ENCODE results near the gene SH3BGR.
"Not testable (repeated sequence)": the region's sequence is repeated elsewhere in the genome, so short reads cannot be mapped to it uniquely, and the experiment has no call there.

Gene SH3BGR

DNA sequence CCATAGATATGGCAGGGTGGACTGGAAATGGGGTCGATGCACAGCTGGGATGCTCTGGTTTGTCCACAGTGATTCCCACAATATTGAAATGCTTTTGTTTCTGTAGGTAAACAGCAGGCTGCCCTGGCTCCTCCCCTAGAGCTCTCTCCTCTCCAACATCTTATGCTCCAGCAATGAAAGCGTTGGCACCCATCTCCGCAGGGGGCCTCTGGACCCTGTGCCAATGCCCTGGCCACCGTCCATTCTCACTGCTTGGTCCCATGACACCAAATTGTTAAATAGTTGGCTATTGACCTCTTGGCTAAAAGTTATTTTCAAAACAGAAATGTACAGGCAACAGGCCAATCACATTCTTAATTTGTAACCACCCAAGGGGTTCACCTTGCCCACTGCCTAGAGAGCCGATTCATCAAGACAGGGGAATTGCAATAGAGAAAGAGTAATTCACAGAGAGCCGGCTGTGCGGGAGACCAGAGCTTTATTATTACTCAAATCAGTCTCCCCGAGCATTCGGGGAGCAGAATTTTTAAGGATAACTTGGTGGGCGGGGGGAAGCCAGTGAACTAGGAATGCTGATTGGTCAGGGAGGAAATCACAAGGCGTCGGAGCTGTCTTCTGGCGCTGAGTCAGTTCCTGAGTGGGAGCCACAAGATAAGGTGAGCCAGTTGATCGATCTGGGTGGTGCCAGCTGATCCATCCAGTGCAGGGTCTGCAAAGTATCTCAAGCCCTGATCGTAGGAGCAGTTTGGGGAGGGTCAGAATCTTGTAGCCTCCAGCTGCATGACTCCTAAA is 84.1 kb downstream of the SH3BGR start:
- Histone ChIP-seq H3K36me3 (ENCODE audit: control insufficient read depth, insufficient read depth, low read length, severe bottlenecking) (no peaks in the 10 kb centered on the region), H3K9me3 (ENCODE audit: control insufficient read depth, low read length) (no peaks in the 10 kb centered on the region), H3K4me3 (ENCODE audit: low read length) (no peak overlapping the region), H3K4me1 (ENCODE audit: control insufficient read depth, insufficient read depth, low read length) (no peaks in the 10 kb centered on the region), H3K9ac (ENCODE audit: low read length) (no peak overlapping the region), H3K27me3 (replicated peaks; ENCODE audit: control insufficient read depth, insufficient read depth, low read length) (peaks cover 3% of the 10 kb centered on the region)
- DNase-seq (ENCODE audit: low read depth) = no peak

DNA sequence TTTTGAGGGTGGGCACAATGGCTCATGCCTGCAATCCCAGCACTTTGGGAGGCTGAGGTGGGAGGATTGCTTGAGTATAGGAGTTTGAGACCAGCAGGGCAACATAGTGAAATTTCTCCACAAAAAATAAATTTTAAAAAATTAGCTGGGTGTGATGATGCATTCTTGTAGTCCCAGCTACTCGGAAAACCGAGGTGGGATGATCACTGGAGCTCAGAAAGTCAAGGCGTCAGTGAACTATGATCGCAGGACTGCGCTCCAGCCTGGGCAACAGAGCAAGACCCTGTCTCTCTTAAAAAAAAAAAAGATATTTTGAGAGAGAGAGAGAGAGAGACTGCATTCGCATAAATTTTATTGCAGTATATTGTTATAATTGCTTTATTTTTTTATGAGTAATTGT is 85.1 kb downstream of the SH3BGR start:
- Histone ChIP-seq H3K4me1 (ENCODE audit: control insufficient read depth, insufficient read depth, low read length) (no peaks in the 10 kb centered on the region), H3K9ac (ENCODE audit: low read length) (no peak overlapping the region), H3K4me3 (ENCODE audit: low read length) (no peak overlapping the region), H3K27me3 (replicated peaks; ENCODE audit: control insufficient read depth, insufficient read depth, low read length) (peaks cover 3% of the 10 kb centered on the region), H3K9me3 (ENCODE audit: control insufficient read depth, low read length) (no peaks in the 10 kb centered on the region), H3K36me3 (ENCODE audit: control insufficient read depth, insufficient read depth, low read length, severe bottlenecking) (no peaks in the 10 kb centered on the region)
- no peak for DNase-seq (ENCODE audit: low read depth)

DNA sequence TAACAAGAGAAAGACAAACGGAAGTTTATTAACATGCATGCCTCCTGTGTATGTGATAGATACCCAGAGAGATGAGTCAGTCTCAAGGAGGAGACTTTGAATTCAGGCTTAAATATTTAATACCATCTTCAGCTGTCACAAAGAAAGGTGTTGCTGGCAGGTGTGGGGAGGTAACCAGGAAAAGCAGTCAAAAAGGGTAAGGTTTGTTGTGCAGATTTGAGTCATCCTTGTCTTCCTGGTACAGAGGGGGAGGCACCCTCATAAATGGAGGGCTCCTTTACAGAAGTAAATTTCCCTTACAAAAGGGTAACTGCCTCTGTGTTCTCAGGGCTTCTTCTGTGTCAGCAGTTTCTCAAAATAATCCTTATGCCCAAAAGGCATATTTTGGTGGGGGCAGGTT is 85.8 kb downstream of the SH3BGR start:
- Histone ChIP-seq H3K9me3 (ENCODE audit: control insufficient read depth, low read length) (no peaks in the 10 kb centered on the region), H3K4me1 (ENCODE audit: control insufficient read depth, insufficient read depth, low read length) (no peaks in the 10 kb centered on the region), H3K4me3 (ENCODE audit: low read length) (no peak overlapping the region), H3K36me3 (ENCODE audit: control insufficient read depth, insufficient read depth, low read length, severe bottlenecking) (no peaks in the 10 kb centered on the region), H3K9ac (ENCODE audit: low read length) (no peak overlapping the region), H3K27me3 (replicated peaks; ENCODE audit: control insufficient read depth, insufficient read depth, low read length) (peaks cover 3% of the 10 kb centered on the region)
- no peak for DNase-seq (ENCODE audit: low read depth)

DNA sequence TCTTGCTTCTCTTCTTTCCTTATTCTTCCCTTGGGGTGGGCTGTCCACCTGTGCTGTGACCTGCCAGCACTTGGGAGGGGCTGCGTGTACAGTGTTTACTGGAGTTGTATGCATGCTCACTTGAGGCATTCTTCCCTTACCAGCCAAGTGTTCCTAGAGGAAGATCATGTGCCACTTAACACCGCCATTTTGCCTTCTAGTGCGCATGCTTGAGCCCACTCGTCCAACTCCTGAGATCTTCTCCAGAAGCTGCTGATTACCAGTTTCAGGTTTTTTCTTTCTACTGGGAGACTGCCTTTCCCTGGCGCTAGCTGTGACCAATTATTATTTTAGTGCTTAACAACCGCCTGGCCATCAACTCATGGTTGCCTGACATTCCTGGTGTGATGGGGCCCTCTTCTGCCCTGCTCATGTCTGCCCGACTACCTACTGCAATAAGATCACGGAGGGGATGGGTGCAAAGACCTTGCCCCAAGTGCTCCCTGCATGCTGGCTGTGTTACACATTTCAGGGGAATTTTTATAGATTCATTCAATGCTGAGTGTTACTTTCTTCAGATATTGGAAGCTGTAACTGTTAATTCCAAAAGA is 86.8 kb downstream of the SH3BGR start:
- Histone ChIP-seq H3K9ac (ENCODE audit: low read length) (no peak overlapping the region), H3K4me1 (ENCODE audit: control insufficient read depth, insufficient read depth, low read length) (no peaks in the 10 kb centered on the region), H3K4me3 (ENCODE audit: low read length) (no peak overlapping the region), H3K27me3 (replicated peaks; ENCODE audit: control insufficient read depth, insufficient read depth, low read length) (peaks cover 3% of the 10 kb centered on the region), H3K9me3 (ENCODE audit: control insufficient read depth, low read length) (no peaks in the 10 kb centered on the region), H3K36me3 (ENCODE audit: control insufficient read depth, insufficient read depth, low read length, severe bottlenecking) (no peaks in the 10 kb centered on the region)
- no peak for DNase-seq (ENCODE audit: low read depth)

DNA sequence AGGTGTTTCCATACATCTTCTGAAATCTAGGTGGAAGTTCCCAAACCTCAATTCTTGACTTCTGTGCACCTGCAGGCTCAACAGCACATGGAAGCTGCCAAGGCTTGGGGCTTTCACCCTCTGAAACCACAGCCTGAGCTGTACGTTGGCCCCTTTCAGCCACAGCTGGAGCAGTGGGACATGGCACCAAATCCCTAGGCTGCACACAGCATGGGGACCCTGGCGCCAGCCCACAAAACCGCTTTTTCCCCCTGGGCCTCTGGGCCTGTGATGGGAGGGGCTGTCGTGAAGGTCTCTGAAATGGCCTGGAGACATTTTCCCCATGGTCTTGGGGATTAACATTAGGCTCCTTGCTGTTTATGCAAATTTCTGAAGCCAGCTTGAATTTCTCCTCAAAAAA is 88.6 kb downstream of the SH3BGR start:
- not testable (repeated sequence) for H3K4me1 ChIP-seq (ENCODE audit: control insufficient read depth, insufficient read depth, low read length); H3K9me3 ChIP-seq (ENCODE audit: control insufficient read depth, low read length); H3K4me3 ChIP-seq (ENCODE audit: low read length); H3K27me3 ChIP-seq (replicated peaks; ENCODE audit: control insufficient read depth, insufficient read depth, low read length); H3K9ac ChIP-seq (ENCODE audit: low read length); DNase-seq (ENCODE audit: low read depth); H3K36me3 ChIP-seq (ENCODE audit: control insufficient read depth, insufficient read depth, low read length, severe bottlenecking)

DNA sequence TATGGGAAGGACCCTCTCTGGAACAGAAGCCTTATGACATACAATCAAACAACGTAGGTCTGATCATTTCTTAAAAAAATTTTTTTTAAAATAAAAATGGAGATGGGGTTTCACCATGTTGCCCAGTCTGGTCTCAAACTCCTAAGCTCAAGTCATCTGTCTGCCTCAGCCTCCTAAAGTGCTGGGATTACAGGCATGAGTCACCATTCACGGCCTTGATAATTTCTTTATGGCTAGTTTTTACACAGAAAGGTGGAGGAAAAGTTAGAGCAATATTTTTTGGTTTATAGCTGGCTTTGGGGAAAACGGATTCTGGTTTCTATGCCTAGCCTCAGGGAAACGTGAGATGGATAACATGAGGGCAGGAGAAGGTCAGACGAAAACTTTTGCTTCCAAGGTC is 91.0 kb downstream of the SH3BGR start:
- no peak for DNase-seq (ENCODE audit: low read depth)
- H3K9ac ChIP-seq (ENCODE audit: low read length) = no peak overlapping the region
- H3K36me3 ChIP-seq (ENCODE audit: control insufficient read depth, insufficient read depth, low read length, severe bottlenecking) = no peaks in the 10 kb centered on the region
- peaks cover 3% of the 10 kb centered on the region for H3K9me3 ChIP-seq (ENCODE audit: control insufficient read depth, low read length)
- H3K27me3 ChIP-seq (replicated peaks; ENCODE audit: control insufficient read depth, insufficient read depth, low read length) = peaks cover 3% of the 10 kb centered on the region
- no peak overlapping the region for H3K4me3 ChIP-seq (ENCODE audit: low read length)
- no peaks in the 10 kb centered on the region for H3K4me1 ChIP-seq (ENCODE audit: control insufficient read depth, insufficient read depth, low read length)

DNA sequence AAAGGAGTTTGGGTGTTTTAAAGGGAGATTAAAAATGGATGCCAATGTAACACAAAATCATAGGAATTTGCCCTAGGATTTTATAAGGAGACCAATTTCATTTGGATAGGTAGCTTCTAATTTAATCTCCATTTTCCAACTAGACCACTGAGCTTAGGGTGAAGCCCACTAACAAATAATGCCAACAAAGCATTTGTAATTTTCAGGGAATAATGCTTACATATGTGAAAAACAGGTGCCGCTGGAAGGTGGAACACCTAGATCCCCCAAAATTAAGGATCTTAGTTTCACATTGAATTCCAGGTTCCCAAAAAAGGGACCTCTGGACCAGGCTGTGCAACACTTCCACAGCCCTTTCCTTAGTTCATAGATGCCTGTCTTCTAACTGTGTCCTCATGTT is 94.8 kb downstream of the SH3BGR start:
- H3K36me3 ChIP-seq (ENCODE audit: control insufficient read depth, insufficient read depth, low read length, severe bottlenecking) = no peaks in the 10 kb centered on the region
- no peak overlapping the region for H3K9ac ChIP-seq (ENCODE audit: low read length)
- peaks cover 7% of the 10 kb centered on the region for H3K9me3 ChIP-seq (ENCODE audit: control insufficient read depth, low read length)
- no peaks in the 10 kb centered on the region for H3K4me1 ChIP-seq (ENCODE audit: control insufficient read depth, insufficient read depth, low read length)
- H3K4me3 ChIP-seq (ENCODE audit: low read length) = no peak overlapping the region
- DNase-seq (ENCODE audit: low read depth) = no peak
- H3K27me3 ChIP-seq (replicated peaks; ENCODE audit: control insufficient read depth, insufficient read depth, low read length) = peaks cover 3% of the 10 kb centered on the region

DNA sequence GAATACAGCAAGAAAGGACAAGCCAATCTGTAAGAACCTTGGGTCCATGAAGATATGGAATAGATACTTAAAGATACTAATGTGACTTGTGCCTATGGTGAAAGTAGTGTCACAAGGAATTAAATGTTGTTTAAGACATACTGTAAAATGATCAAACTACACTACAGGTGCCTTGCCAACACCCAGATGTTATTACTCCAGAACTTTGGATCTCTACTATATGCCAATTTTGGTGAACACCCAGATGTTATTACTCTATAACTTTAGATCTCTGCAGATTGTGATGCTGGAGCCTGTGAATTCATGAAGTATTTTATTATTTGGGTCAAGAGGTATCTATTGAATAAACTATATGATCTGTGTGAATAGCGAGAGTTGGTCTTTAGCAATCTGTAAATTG is 101.1 kb downstream of the SH3BGR start:
- H3K4me1 ChIP-seq (ENCODE audit: control insufficient read depth, insufficient read depth, low read length) = no peaks in the 10 kb centered on the region
- no peak overlapping the region for H3K9ac ChIP-seq (ENCODE audit: low read length)
- no peaks in the 10 kb centered on the region for H3K36me3 ChIP-seq (ENCODE audit: control insufficient read depth, insufficient read depth, low read length, severe bottlenecking)
- peaks cover 7% of the 10 kb centered on the region for H3K27me3 ChIP-seq (replicated peaks; ENCODE audit: control insufficient read depth, insufficient read depth, low read length)
- no peak overlapping the region for H3K4me3 ChIP-seq (ENCODE audit: low read length)
- DNase-seq (ENCODE audit: low read depth) = no peak
- H3K9me3 ChIP-seq (ENCODE audit: control insufficient read depth, low read length) = peaks cover 8% of the 10 kb centered on the region

DNA sequence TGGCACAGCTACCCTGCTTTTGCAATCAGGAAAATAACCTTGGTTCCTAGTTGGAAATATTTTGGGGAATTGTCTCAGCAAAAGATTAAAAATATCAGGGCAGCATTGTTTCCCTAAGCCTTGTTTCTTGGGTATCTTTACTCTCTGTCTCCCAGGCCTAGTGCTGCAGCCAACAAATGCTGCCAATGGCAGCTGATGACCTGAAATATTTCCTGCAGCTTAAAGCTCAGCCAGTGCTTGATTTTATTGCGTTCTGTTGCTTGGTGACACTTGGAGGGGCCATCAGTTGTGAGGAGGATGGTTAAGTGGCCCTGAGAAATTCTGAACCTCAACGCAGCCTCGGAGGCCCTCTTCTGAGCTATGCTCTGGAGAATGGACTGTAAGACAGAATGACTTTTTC is 101.6 kb downstream of the SH3BGR start:
- H3K36me3 ChIP-seq (ENCODE audit: control insufficient read depth, insufficient read depth, low read length, severe bottlenecking) = no peaks in the 10 kb centered on the region
- DNase-seq (ENCODE audit: low read depth) = no peak
- H3K9ac ChIP-seq (ENCODE audit: low read length) = no peak overlapping the region
- H3K9me3 ChIP-seq (ENCODE audit: control insufficient read depth, low read length) = peaks cover 8% of the 10 kb centered on the region
- H3K4me3 ChIP-seq (ENCODE audit: low read length) = no peak overlapping the region
- H3K27me3 ChIP-seq (replicated peaks; ENCODE audit: control insufficient read depth, insufficient read depth, low read length) = peaks cover 7% of the 10 kb centered on the region
- no peaks in the 10 kb centered on the region for H3K4me1 ChIP-seq (ENCODE audit: control insufficient read depth, insufficient read depth, low read length)

DNA sequence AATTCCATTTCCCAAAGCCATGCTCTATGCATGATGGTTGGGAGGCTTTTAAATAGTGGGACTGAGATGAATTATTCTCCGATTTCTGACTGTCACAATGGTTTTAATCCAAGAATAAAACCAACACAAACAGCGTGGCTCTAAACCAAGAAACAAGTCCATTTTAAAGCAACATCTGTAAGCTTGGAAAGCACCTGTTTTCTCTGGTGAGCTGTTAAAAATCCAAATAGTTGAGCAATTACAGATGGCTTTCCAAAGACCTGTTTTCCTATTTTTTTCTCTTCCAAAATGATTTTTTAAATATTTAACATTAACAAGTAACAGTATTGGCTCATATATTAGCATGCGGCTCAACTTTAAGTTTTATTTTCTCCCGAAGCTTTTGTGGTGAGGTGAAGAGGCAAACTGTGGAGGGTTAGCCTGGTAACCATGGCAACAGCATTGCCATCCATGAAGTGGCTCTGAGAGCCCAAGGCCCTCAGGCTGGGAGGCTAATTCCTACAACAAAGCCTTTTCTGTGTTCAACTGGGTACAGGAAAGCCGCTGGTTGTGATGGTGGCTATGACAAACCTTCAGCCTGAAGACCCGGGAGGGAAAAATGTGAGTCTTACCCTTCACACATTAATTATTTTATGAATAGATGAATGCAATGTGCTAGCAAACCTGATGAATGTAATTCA is 104.3 kb downstream of the SH3BGR start:
- no peak for DNase-seq (ENCODE audit: low read depth)
- Histone ChIP-seq H3K4me3 (ENCODE audit: low read length) (no peak overlapping the region), H3K36me3 (ENCODE audit: control insufficient read depth, insufficient read depth, low read length, severe bottlenecking) (no peaks in the 10 kb centered on the region), H3K4me1 (ENCODE audit: control insufficient read depth, insufficient read depth, low read length) (no peaks in the 10 kb centered on the region), H3K9ac (ENCODE audit: low read length) (no peak overlapping the region), H3K27me3 (replicated peaks; ENCODE audit: control insufficient read depth, insufficient read depth, low read length) (peaks cover 14% of the 10 kb centered on the region), H3K9me3 (ENCODE audit: control insufficient read depth, low read length) (peaks cover 8% of the 10 kb centered on the region)

DNA sequence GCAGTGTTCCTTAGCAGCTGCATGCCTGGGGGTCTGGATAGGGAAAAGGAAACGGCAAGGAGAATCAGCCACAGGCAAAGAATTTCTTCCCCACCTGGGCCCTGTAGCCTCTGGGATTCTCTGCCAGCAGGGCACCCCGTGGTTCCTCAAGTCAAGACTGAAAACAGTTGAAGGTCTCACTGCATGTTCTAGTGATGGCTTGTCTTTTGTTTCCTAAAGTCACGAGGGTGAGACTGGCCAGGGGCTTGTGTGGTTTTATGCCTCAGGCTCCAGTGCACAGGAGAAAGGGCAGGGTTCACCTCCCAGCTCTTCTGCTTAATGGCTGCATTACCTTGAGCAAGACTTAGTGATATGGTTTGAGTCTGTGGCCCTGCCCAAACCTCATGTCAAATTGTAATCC is 107.7 kb downstream of the SH3BGR start:
- Histone ChIP-seq H3K4me1 (ENCODE audit: control insufficient read depth, insufficient read depth, low read length) (no peaks in the 10 kb centered on the region), H3K4me3 (ENCODE audit: low read length) (no peak overlapping the region), H3K9me3 (ENCODE audit: control insufficient read depth, low read length) (no peaks in the 10 kb centered on the region), H3K9ac (ENCODE audit: low read length) (no peak overlapping the region), H3K36me3 (ENCODE audit: control insufficient read depth, insufficient read depth, low read length, severe bottlenecking) (no peaks in the 10 kb centered on the region), H3K27me3 (replicated peaks; ENCODE audit: control insufficient read depth, insufficient read depth, low read length) (peaks cover 16% of the 10 kb centered on the region)
- no peak for DNase-seq (ENCODE audit: low read depth)
